Measurements from ENCODE around the gene EIF5.

- TF ChIP-seq CTCF (optimal IDR thresholded peaks at IDR 0.05 in 1 of 3, IDR thresholded peaks at IDR 0.05 in 1 of 3, conservative IDR thresholded peaks at IDR 0.05 in 1 of 3; ENCODE audit: extremely low read depth in 1 of 3, insufficient read depth in 2 of 3, low read length in 3 of 3) (no peak), EZH2 (IDR thresholded peaks at IDR 0.05; ENCODE audit: low read length) (no peak)
These were observed 36.0 kb downstream of the EIF5 start for GRCh38 chr14:103370087-103370486.

Measured in keratinocyte (primary cell).